Activated naive CD8-positive, alpha-beta T cell treated with anti-CD3 and anti-CD28 coated beads, Interleukin-2, amount 50 U/mL, for 24 hours (primary cell): ENCODE measurements around the gene ERN1.
A peak's percentile ranks its signal among the peaks of the same experiment; 100 is the strongest.
"Not testable (repeated sequence)": the region's sequence is repeated elsewhere in the genome, so short reads cannot be mapped to it uniquely, and the experiment has no call there.

Experiments used
- ATAC-seq: fragments of 150-1000 bp; cut with Tn5 transposase; one replicate; pipeline ENCODE4 v1.10.0; 2021
- DNase-seq: peaks from one replicate; pipeline ENCODE4 v3.0.0; 2021
- H3K27ac Mint-ChIP-seq: one replicate; pipeline ENCODE4 v1.8.0; 2021; ENCODE audit warnings: mild to moderate bottlenecking, mixed read lengths
- H3K27me3 Mint-ChIP-seq: one replicate; pipeline ENCODE4 v1.8.0; 2021; ENCODE audit warnings: mixed read lengths
- H3K36me3 Mint-ChIP-seq: one replicate; pipeline ENCODE4 v1.8.0; 2021; ENCODE audit warnings: low read depth, mixed read lengths
- H3K4me1 Mint-ChIP-seq: one replicate; pipeline ENCODE4 v1.8.0; 2021; ENCODE audit warnings: mixed read lengths
- H3K4me3 Mint-ChIP-seq: one replicate; pipeline ENCODE4 v1.8.0; 2021; ENCODE audit warnings: mild to moderate bottlenecking, moderate library complexity, mixed read lengths
- H3K9me3 Mint-ChIP-seq: one replicate; pipeline ENCODE4 v1.8.0; 2021; ENCODE audit warnings: mixed read lengths

ERN1 gene

GRCh38 chr17:64024215-64024654 is 105.7 kb downstream of the ERN1 start:
- H3K27me3 Mint-ChIP-seq: no peaks in the 10 kb centered on the region
- peaks cover 69% of the 10 kb centered on the region for H3K4me1 Mint-ChIP-seq
- no peak overlapping the region for H3K4me3 Mint-ChIP-seq
- no peaks in the 10 kb centered on the region for H3K36me3 Mint-ChIP-seq
- DNase-seq: no peak
- H3K27ac Mint-ChIP-seq: peak overlapping the region; percentile 86
- no peaks in the 10 kb centered on the region for H3K9me3 Mint-ChIP-seq
- no peak for ATAC-seq

DNA sequence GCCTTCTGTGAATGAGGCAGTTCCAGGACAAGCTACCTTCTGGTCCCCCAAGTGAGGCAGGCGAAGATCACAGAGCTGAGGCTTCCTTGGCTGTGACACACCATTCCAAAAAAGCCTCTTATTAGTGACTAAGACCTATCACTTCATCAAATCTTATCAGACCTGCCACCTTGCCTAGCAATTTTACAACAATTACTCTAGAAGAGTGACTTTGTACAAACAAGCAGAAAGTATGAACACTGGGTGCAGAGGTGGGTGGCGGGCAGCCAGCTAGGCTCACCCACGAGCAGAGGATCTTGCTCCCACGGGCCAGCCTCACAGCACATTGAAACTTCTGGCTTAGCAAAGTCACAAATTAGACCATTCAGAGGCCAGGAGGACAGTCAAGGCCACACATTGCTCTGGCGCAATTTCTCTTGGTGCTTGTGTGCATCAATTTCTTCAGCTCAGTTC is 107.3 kb downstream of the ERN1 start:
- Mint-ChIP-seq H3K4me3 (peak overlapping the region; percentile 58), H3K4me1 (peaks cover 75% of the 10 kb centered on the region), H3K27me3 (no peaks in the 10 kb centered on the region), H3K9me3 (no peaks in the 10 kb centered on the region), H3K27ac (peak overlapping the region; percentile 99), H3K36me3 (peaks cover under 1% of the 10 kb centered on the region)
- no peak for ATAC-seq
- no peak for DNase-seq

DNA sequence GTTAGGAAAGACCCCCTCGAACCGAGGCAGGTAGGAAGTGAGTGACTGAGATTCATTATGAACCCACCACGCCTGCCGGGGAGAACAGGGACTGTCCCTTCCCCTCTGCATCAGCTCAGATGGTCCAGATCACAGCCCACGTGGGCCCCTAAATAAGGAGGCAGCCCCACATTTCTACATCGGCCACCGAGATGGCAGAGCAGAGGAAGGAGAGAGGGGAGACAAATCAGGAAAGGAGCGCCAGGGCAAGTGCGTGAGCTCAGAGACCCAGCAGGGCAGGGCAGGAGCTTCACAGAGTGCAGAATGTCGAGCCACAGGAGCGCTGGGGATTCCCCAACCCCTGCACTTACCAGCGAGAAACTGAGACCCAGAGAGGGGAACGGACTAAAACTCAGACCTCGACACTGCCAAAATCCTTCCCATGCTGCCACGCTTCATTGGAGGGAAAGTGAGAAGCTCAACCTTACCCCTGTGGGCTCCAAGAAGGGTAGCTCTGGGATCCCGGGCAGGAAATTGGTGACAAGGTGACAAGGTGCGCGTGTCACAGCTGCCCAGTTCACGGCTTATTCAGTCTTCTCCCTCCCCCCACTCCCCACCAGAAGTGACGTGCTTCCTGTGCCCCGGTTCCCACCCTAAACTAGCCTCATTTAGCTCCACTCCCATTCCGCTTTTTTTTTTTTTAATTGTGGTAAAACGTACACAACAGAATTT is 109.7 kb downstream of the ERN1 start, which contains the start of gene ICAM2:
TSS of gene ICAM2 (minus strand) at position 578 of the 711 bp plus-strand sequence. CDS start 13,942 bp downstream, outside the sequence.
- H3K9me3 Mint-ChIP-seq: no peaks in the 10 kb centered on the region
- peak; percentile 75 for ATAC-seq
- peaks cover 82% of the 10 kb centered on the region for H3K4me1 Mint-ChIP-seq
- peak within 1 kb of the TSS; percentile 99 for H3K27ac Mint-ChIP-seq
- peak within 1 kb of the TSS; percentile 99 for H3K4me3 Mint-ChIP-seq
- peaks cover 3% of the 10 kb centered on the region for H3K36me3 Mint-ChIP-seq
- peak; percentile 85 for DNase-seq
- H3K27me3 Mint-ChIP-seq: no peaks in the 10 kb centered on the region

- ATAC-seq, H3K27me3 Mint-ChIP-seq, DNase-seq, H3K36me3 Mint-ChIP-seq, H3K9me3 Mint-ChIP-seq: not testable (repeated sequence)
- Mint-ChIP-seq H3K4me1 (peaks cover 80% of the 10 kb centered on the region), H3K4me3 (peak overlapping the region; percentile 99), H3K27ac (peak overlapping the region; percentile 99)
Observed at GRCh38 chr17:64019551-64019961, 110.4 kb downstream of the ERN1 start.

- no peak for ATAC-seq
- no peaks in the 10 kb centered on the region for H3K27me3 Mint-ChIP-seq
- peaks cover 5% of the 10 kb centered on the region for H3K36me3 Mint-ChIP-seq
- H3K4me1 Mint-ChIP-seq: peaks cover 84% of the 10 kb centered on the region
- no peak for DNase-seq
- H3K9me3 Mint-ChIP-seq: no peaks in the 10 kb centered on the region
- peak overlapping the region; percentile 99 for H3K4me3 Mint-ChIP-seq
- peak overlapping the region; percentile 90 for H3K27ac Mint-ChIP-seq
Observed at GRCh38 chr17:64017381-64017980, 112.5 kb downstream of the ERN1 start.

GRCh38 chr17:64016974-64017373 is 113.0 kb downstream of the ERN1 start:
- peaks cover 80% of the 10 kb centered on the region for H3K4me1 Mint-ChIP-seq
- no peaks in the 10 kb centered on the region for H3K27me3 Mint-ChIP-seq
- no peaks in the 10 kb centered on the region for H3K9me3 Mint-ChIP-seq
- H3K36me3 Mint-ChIP-seq: peaks cover 6% of the 10 kb centered on the region
- ATAC-seq: no peak
- DNase-seq: no peak
- peak overlapping the region; percentile 78 for H3K4me3 Mint-ChIP-seq
- H3K27ac Mint-ChIP-seq: peak overlapping the region; percentile 90

DNA sequence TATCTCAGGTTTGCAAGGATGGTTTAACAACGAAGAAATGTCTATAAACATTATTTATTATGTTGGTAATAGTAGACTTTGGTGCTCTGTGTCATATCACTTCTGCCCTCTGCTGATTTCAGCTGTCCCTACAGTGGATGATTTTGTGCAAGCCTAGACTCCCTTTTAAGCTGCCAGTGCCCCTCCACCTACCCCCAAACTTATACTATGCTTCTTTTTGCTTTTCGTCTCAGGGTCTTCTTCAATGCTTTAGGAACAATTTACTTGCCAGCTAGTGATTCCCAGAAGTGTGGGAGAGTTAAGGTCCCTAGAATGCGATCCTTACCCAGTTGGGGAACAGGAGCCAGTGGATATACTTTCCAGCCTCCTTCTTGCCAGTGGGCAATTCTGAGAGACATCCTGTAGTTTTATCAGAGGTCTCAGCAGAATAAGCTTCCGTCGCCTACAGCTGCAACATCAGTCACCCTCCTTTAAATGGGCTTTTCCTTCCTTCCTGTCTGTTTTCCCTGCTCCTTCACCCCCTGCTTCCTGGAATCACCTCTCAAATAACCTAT is 113.6 kb downstream of the ERN1 start:
- no peaks in the 10 kb centered on the region for H3K9me3 Mint-ChIP-seq
- H3K4me1 Mint-ChIP-seq: peaks cover 80% of the 10 kb centered on the region
- H3K4me3 Mint-ChIP-seq: peak overlapping the region; percentile 78
- DNase-seq (no peak), ATAC-seq (peak; percentile 22)
- peaks cover 12% of the 10 kb centered on the region for H3K36me3 Mint-ChIP-seq
- H3K27ac Mint-ChIP-seq: peak overlapping the region; percentile 90
- H3K27me3 Mint-ChIP-seq: no peaks in the 10 kb centered on the region

DNA sequence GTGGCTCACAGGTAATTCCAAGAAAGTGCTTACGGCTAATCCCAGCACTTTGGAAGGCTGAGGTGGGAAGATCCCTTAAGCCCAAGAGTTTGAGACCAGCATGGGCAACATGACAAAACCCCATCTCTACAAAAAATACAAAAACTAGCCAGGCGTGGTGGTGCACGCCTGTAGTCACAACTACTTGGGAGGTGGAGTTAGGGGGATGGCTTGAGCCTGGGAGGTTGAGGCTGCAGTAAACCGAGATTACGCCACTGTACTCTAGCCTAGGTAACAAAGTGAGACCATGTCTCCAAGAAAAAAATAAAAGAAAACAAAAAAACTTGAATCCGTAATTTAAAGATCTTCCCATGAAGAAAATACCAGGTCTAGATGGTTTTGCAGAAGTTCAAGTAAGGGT is 114.5 kb downstream of the ERN1 start:
- peak overlapping the region; percentile 90 for H3K27ac Mint-ChIP-seq
- H3K9me3 Mint-ChIP-seq: no peaks in the 10 kb centered on the region
- ATAC-seq: no peak
- peak overlapping the region; percentile 78 for H3K4me3 Mint-ChIP-seq
- H3K27me3 Mint-ChIP-seq: no peaks in the 10 kb centered on the region
- peaks cover 17% of the 10 kb centered on the region for H3K36me3 Mint-ChIP-seq
- no peak for DNase-seq
- peaks cover 78% of the 10 kb centered on the region for H3K4me1 Mint-ChIP-seq

DNA sequence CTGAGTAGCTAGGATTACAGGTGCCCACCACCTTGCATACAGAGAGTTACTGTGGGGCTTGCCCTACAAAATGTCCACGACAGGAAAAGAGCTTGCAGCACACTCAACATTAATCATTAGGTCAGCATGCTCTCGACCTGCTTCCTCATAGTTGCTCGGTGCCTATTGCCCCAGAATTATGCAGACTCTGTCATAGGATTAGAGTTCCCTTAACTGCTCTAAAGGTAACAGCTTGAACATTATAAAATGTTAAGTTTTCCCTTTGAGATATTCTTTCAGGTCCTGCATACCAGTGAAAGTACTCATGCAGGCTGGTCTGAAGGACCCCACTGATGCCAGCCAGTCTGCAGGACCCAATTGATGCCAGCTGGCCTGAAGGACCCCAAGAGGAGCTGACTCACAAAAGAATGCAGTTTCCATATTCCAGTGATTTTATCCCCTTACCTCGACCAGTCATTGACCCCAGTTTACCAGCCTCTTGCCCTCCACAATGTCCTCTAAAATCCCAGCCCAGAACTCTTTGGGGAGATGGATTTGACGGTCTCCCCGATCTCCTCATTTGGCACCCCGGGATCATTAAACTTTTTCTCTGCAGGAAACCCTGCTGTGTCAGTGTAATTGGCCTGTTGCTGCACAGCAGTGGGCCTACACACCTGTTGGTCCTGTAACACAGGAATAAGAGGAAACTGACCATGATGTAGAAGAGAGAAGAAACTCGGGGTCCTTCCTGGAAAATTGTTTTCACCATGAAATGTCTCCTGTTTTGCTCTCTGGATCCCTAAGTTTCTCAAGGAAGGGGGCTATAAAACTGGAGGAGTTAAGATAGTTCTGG is 120.2 kb downstream of the ERN1 start:
- DNase-seq (no peak), ATAC-seq (no peak)
- Mint-ChIP-seq H3K4me3 (no peak overlapping the region), H3K9me3 (no peaks in the 10 kb centered on the region), H3K27ac (peak overlapping the region; percentile 37), H3K36me3 (peaks cover 21% of the 10 kb centered on the region), H3K4me1 (peaks cover 71% of the 10 kb centered on the region), H3K27me3 (no peaks in the 10 kb centered on the region)

- no peak overlapping the region for H3K4me3 Mint-ChIP-seq
- H3K9me3 Mint-ChIP-seq: no peaks in the 10 kb centered on the region
- ATAC-seq (no peak), DNase-seq (no peak)
- peak overlapping the region; percentile 71 for H3K27ac Mint-ChIP-seq
- H3K27me3 Mint-ChIP-seq: no peaks in the 10 kb centered on the region
- peaks cover 21% of the 10 kb centered on the region for H3K36me3 Mint-ChIP-seq
- H3K4me1 Mint-ChIP-seq: peaks cover 63% of the 10 kb centered on the region
Observed at GRCh38 chr17:64008830-64009229, 121.1 kb downstream of the ERN1 start.

- H3K9me3 Mint-ChIP-seq: no peaks in the 10 kb centered on the region
- peaks cover 59% of the 10 kb centered on the region for H3K4me1 Mint-ChIP-seq
- ATAC-seq (no peak), DNase-seq (no peak)
- peaks cover 25% of the 10 kb centered on the region for H3K36me3 Mint-ChIP-seq
- H3K27me3 Mint-ChIP-seq: no peaks in the 10 kb centered on the region
- no peak overlapping the region for H3K4me3 Mint-ChIP-seq
- H3K27ac Mint-ChIP-seq: peak overlapping the region; percentile 71
Observed at GRCh38 chr17:64008346-64008745, 121.6 kb downstream of the ERN1 start.

DNA sequence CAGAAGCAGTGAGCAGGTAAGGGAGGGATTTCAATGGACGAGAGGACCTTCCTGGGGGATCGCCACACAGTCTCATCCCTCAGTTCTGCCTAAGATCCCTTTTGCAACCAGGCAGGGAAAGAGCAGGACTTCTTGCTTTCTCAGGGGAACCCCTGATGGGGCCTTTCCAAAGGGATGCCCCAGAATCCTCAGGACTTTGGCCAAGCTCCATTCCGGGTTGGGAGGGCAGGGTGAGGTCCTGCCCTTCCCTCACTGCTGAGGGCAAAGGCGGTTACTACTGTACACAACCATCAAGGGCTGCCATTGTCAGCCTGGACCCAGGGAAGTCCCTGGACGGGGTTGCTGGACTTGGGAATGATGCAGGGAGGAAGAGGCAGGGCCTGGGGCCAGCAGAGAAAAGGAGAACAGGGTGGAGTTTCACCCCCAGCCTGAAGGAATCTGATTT is 122.1 kb downstream of the ERN1 start:
- Mint-ChIP-seq H3K27me3 (no peaks in the 10 kb centered on the region), H3K27ac (no peak overlapping the region)

GRCh38 chr17:64007089-64007837 is 122.7 kb downstream of the ERN1 start:
- Mint-ChIP-seq H3K4me1 (peaks cover 51% of the 10 kb centered on the region), H3K36me3 (peaks cover 25% of the 10 kb centered on the region)
- not testable (repeated sequence) for DNase-seq, ATAC-seq, H3K4me3 Mint-ChIP-seq, H3K27ac Mint-ChIP-seq, H3K27me3 Mint-ChIP-seq, H3K9me3 Mint-ChIP-seq

More for the DNA sequence above, 122.1 kb downstream of the ERN1 start:
- ATAC-seq (no peak), DNase-seq (no peak)
- no peaks in the 10 kb centered on the region for H3K9me3 Mint-ChIP-seq
- H3K4me3 Mint-ChIP-seq: no peak overlapping the region
- H3K4me1 Mint-ChIP-seq: peaks cover 54% of the 10 kb centered on the region
- H3K36me3 Mint-ChIP-seq: peaks cover 27% of the 10 kb centered on the region
